ENCODE measurements around the gene FAAP100. TPM values are rescaled to one million over a fixed set of nuclear protein-coding genes. Genes with fewer than 3 reads are reported as not detected.

The FAAP100 gene
- 10 to 100 TPM; 22.0 to 70.2 (median 32.5) TPM for total RNA-seq

GRCh38 chr17:81552244-81553017, at the start of gene FAAP100:
Gene FAAP100, minus strand, starts transcription at chr17:81552353. Its CDS starts 23 bp downstream, at chr17:81552330.
- Histone ChIP-seq H3K4me1 (peaks cover 19 to 53% (median 22%) of the 10 kb centered on the region in 4 donors), H3K27me3 (no peaks in the 10 kb centered on the region), H3K4me3 (peak within 1 kb of the TSS; percentile 68 to 98 (median 86)), H3K36me3 (peaks cover 0 to 44% (median 30%) of the 10 kb centered on the region in 4 donors), H3K27ac (peak within 1 kb of the TSS; percentile 79 to 91 (median 87)), H3K9me3 (no peaks in the 10 kb centered on the region)
- DNase-seq: peak; percentile 79 to 97
- TF ChIP-seq EP300 (IDR thresholded peaks at IDR 0.05) (no peak), CTCF (IDR thresholded peaks at IDR 0.05) (peak in 3 of 6 experiments; percentile 4 to 36 (median 12)), POLR2A (IDR thresholded peaks at IDR 0.05) (peak; percentile 25 to 90 (median 42)), POLR2AphosphoS5 (IDR thresholded peaks at IDR 0.05) (peak; percentile 51 to 77)
- ATAC-seq (ENCODE audit: low FRiP score in 2 of 2): peak; percentile 89 to 93
- WGBS, 2 donors: 0% methylated on average over 9 to 32 of the region's 85 CpGs

- H3K36me3 ChIP-seq: peaks cover 13 to 94% (median 57%) of the 10 kb centered on the region in 4 donors
- TF ChIP-seq POLR2A (IDR thresholded peaks at IDR 0.05) (no peak), CTCF (IDR thresholded peaks at IDR 0.05) (peak in 5 of 6 experiments; percentile 56 to 73 (median 61))
- DNase-seq: peak in 1 of 2 donors; percentile 28
These were observed 49.5 kb upstream of the FAAP100 start for GRCh38 chr17:81601525-81602120.

GRCh38 chr17:81599719-81600486, 47.8 kb upstream of the FAAP100 start:
- 55 to 61% methylated on average over 6 to 10 of the region's 10 CpGs for WGBS, 2 donors
- Histone ChIP-seq H3K36me3 (peaks cover 13 to 94% (median 55%) of the 10 kb centered on the region in 4 donors), H3K9me3 (no peaks in the 10 kb centered on the region), H3K27ac (no peak overlapping the region), H3K4me3 (no peak overlapping the region), H3K4me1 (peaks cover 0 to 12% (median 8%) of the 10 kb centered on the region in 4 donors), H3K27me3 (no peaks in the 10 kb centered on the region)
- ATAC-seq (ENCODE audit: low FRiP score in 2 of 2) (no peak), DNase-seq (peak in 1 of 2 donors; percentile 66)
- no peak for TF ChIP-seq POLR2A (IDR thresholded peaks at IDR 0.05)

More at GRCh38 chr17:81601525-81602120, 49.5 kb upstream of the FAAP100 start:
- Histone ChIP-seq H3K4me1 (peaks cover 0 to 12% (median 8%) of the 10 kb centered on the region in 4 donors), H3K27me3 (no peaks in the 10 kb centered on the region), H3K4me3 (no peak overlapping the region), H3K27ac (no peak overlapping the region), H3K9me3 (no peaks in the 10 kb centered on the region)
- WGBS, 2 donors: 39 to 44% methylated on average over 9 of the region's 9 CpGs
- peak; percentile 86 to 91 for ATAC-seq (ENCODE audit: low FRiP score in 2 of 2)

- no peak for TF ChIP-seq POLR2AphosphoS5 (IDR thresholded peaks at IDR 0.05)
- TF ChIP-seq CTCF (IDR thresholded peaks at IDR 0.05): no peak
- TF ChIP-seq POLR2A (IDR thresholded peaks at IDR 0.05): no peak
- TF ChIP-seq EP300 (IDR thresholded peaks at IDR 0.05): no peak
- no peak for ATAC-seq (ENCODE audit: low FRiP score in 2 of 2)
- Histone ChIP-seq H3K27ac (no peak overlapping the region), H3K9me3 (no peaks in the 10 kb centered on the region), H3K4me1 (no peaks in the 10 kb centered on the region), H3K4me3 (no peak overlapping the region), H3K27me3 (no peaks in the 10 kb centered on the region), H3K36me3 (peaks cover 29 to 100% (median 83%) of the 10 kb centered on the region in 4 donors)
- WGBS, 2 donors: 90 to 94% methylated on average over 11 of the region's 11 CpGs
- no peak for DNase-seq
These were observed 41.1 kb upstream of the FAAP100 start for GRCh38 chr17:81593105-81593871.

Measured in upper lobe of left lung (tissue), 6 donors.